ENCODE data around the gene BIRC6. TPM values are rescaled to one million over a fixed set of nuclear protein-coding genes. Genes with fewer than 3 reads are reported as not detected.
"Not testable (repeated sequence)": the region's sequence is repeated elsewhere in the genome, so short reads cannot be mapped to it uniquely, and the experiment has no call there.

BIRC6 gene
- total RNA-seq, 1 donor from 2014 or later = 98.0 TPM

- Mint-ChIP-seq H3K4me3 (ENCODE audit: low read depth) (no peak overlapping the region), H3K9me3 (ENCODE audit: low read depth) (no peaks in the 10 kb centered on the region), H3K36me3 (ENCODE audit: insufficient read depth) (no peaks in the 10 kb centered on the region), H3K27ac (no peak overlapping the region), H3K27me3 (no peaks in the 10 kb centered on the region), H3K4me1 (ENCODE audit: low read depth) (no peaks in the 10 kb centered on the region)
- DNase-seq (ENCODE audit: low spot score, unreplicated experiment) = no peak
- no peak for TF ChIP-seq CTCF (IDR thresholded peaks at IDR 0.05; ENCODE audit: unreplicated experiment)
These were observed 14.0 kb upstream of the BIRC6 start for GRCh38 chr2:32342801-32343200.

- H3K9me3 Mint-ChIP-seq (ENCODE audit: low read depth); H3K27ac Mint-ChIP-seq; H3K4me3 Mint-ChIP-seq (ENCODE audit: low read depth); DNase-seq (ENCODE audit: low spot score, unreplicated experiment); H3K36me3 Mint-ChIP-seq (ENCODE audit: insufficient read depth); H3K4me1 Mint-ChIP-seq (ENCODE audit: low read depth); H3K27me3 Mint-ChIP-seq: not testable (repeated sequence)
These were observed 6.0 kb upstream of the BIRC6 start for GRCh38 chr2:32350797-32351196.

GRCh38 chr2:32355976-32356680 is 695 bp upstream of the BIRC6 start:
- H3K36me3 Mint-ChIP-seq (ENCODE audit: insufficient read depth) = no peaks in the 10 kb centered on the region
- H3K4me1 Mint-ChIP-seq (ENCODE audit: low read depth) = peaks cover 21% of the 10 kb centered on the region
- no peaks in the 10 kb centered on the region for H3K27me3 Mint-ChIP-seq
- H3K27ac Mint-ChIP-seq = peak overlapping the region; percentile 97
- no peak for DNase-seq (ENCODE audit: low spot score, unreplicated experiment)
- no peaks in the 10 kb centered on the region for H3K9me3 Mint-ChIP-seq (ENCODE audit: low read depth)
- TF ChIP-seq CTCF (IDR thresholded peaks at IDR 0.05; ENCODE audit: unreplicated experiment) = no peak
- peak overlapping the region; percentile 87 for H3K4me3 Mint-ChIP-seq (ENCODE audit: low read depth)

- H3K36me3 Mint-ChIP-seq (ENCODE audit: insufficient read depth) = peaks cover 4% of the 10 kb centered on the region
- no peaks in the 10 kb centered on the region for H3K27me3 Mint-ChIP-seq
- peaks cover 21% of the 10 kb centered on the region for H3K4me1 Mint-ChIP-seq (ENCODE audit: low read depth)
- no peaks in the 10 kb centered on the region for H3K9me3 Mint-ChIP-seq (ENCODE audit: low read depth)
- H3K4me3 Mint-ChIP-seq (ENCODE audit: low read depth) = peak overlapping the region; percentile 80
- H3K27ac Mint-ChIP-seq = peak overlapping the region; percentile 96
- peak; percentile 34 for DNase-seq (ENCODE audit: low spot score, unreplicated experiment)
- no peak for TF ChIP-seq CTCF (IDR thresholded peaks at IDR 0.05; ENCODE audit: unreplicated experiment)
These were observed 691 bp downstream of the BIRC6 start for GRCh38 chr2:32357318-32358110.

- no peak for DNase-seq (ENCODE audit: low spot score, unreplicated experiment)
- peaks cover 21% of the 10 kb centered on the region for H3K4me1 Mint-ChIP-seq (ENCODE audit: low read depth)
- TF ChIP-seq CTCF (IDR thresholded peaks at IDR 0.05; ENCODE audit: unreplicated experiment) = no peak
These were observed 1.3 kb downstream of the BIRC6 start for GRCh38 chr2:32358111-32358482.

More at GRCh38 chr2:32358111-32358482, 1.3 kb downstream of the BIRC6 start:
- Mint-ChIP-seq H3K27ac (peak overlapping the region; percentile 90), H3K36me3 (ENCODE audit: insufficient read depth) (peaks cover 4% of the 10 kb centered on the region), H3K9me3 (ENCODE audit: low read depth) (no peaks in the 10 kb centered on the region), H3K4me3 (ENCODE audit: low read depth) (peak overlapping the region; percentile 80), H3K27me3 (no peaks in the 10 kb centered on the region)
